B cell (primary cell): Measurements from ENCODE around the gene NPHP4. TPM values are rescaled to one million over a fixed set of nuclear protein-coding genes. Genes with fewer than 3 reads are reported as not detected.

ENCODE experiments used
- ATAC-seq: fragments of 200-7000 bp; cut with Tn5 transposase; one replicate; pipeline ENCODE4 v1.10.0; 2021; ENCODE audit warnings: low read depth, mild to moderate bottlenecking, moderate number of reproducible peaks, moderate library complexity
- CTCF ChIA-PET: fragments of 350-600 bp; sonication (Branson Sonifier 250); formaldehyde crosslinking; loops from one replicate; lab custom pipeline; 2021; ENCODE audit warnings: antibody characterized with exemption, inconsistent platforms; lab: Charles Lee
- POLR2A ChIA-PET: fragments of 350-600 bp; sonication (Branson Sonifier 250); formaldehyde crosslinking; loops from one replicate; lab custom pipeline; 2021; ENCODE audit warnings: antibody characterized with exemption; lab: Charles Lee
- DNase-seq: peaks from one replicate; pipeline ENCODE4 v3.0.0; 2013
- H2AFZ ChIP-seq: 2 replicates; pipeline ENCODE4 v1.6.1; 2012; ENCODE audit warnings: mild to moderate bottlenecking, low read depth, low read length; ENCODE audit not compliant: insufficient read depth, poor library complexity, severe bottlenecking
- H3K27ac ChIP-seq, 2 donors: 1 replicate in 1 of 2; 2 replicates in 1 of 2; pipeline ENCODE4 v1.5.1; 2012 to 2013; ENCODE audit warnings: low read length in 2 of 2, mild to moderate bottlenecking in 2 of 2, moderate library complexity in 1 of 2
- H3K27me3 ChIP-seq, 4 experiments: fragments of 200-600 bp in 1 of 4; sonication (generic) in 1 of 4; replicated peaks in 1 of 4; 1 replicate in 2 of 4; 2 replicates in 2 of 4; pipeline versions ENCODE4 v1.6.1 to v1.7.0; 2013 to 2016; ENCODE audit warnings: low read length in 3 of 4, mild to moderate bottlenecking in 2 of 4, mixed read lengths in 1 of 4, moderate library complexity in 1 of 4; ENCODE audit not compliant: insufficient read depth in 4 of 4, control insufficient read depth in 3 of 4; ENCODE audit errors: control extremely low read depth in 1 of 4
- H3K36me3 ChIP-seq, 2 experiments: replicated peaks in 1 of 2; 1 replicate in 1 of 2; 2 replicates in 1 of 2; pipeline versions ENCODE4 v1.6.1 to v1.7.1; 2013; ENCODE audit warnings: low read length in 1 of 2; ENCODE audit not compliant: insufficient read depth in 2 of 2, control insufficient read depth in 1 of 2; ENCODE audit errors: control extremely low read depth in 1 of 2, extremely low read depth in 1 of 2
- H3K4me1 ChIP-seq, 2 donors: fragments of 200-600 bp in 1 of 2; sonication (generic) in 1 of 2; 1 replicate in 1 of 2; 2 replicates in 1 of 2; pipeline versions ENCODE4 v1.5.1 to v1.6.1; 2013 to 2017; ENCODE audit warnings: low read length in 2 of 2; ENCODE audit not compliant: control insufficient read depth in 2 of 2, insufficient read depth in 2 of 2
- H3K4me2 ChIP-seq: replicated peaks from 2 replicates; pipeline ENCODE3; 2012; ENCODE audit warnings: mild to moderate bottlenecking, low read depth, low read length; ENCODE audit not compliant: poor library complexity, severe bottlenecking
- H3K4me3 ChIP-seq, 5 experiments: fragments of 200-600 bp in 1 of 5; sonication (generic) in 1 of 5; 1 replicate in 3 of 5; 2 replicates in 2 of 5; pipeline versions ENCODE4 v1.5.1 to v1.7.0; 2011 to 2016; ENCODE audit warnings: low read length in 4 of 5, mild to moderate bottlenecking in 4 of 5, low read depth in 2 of 5, control low read depth in 1 of 5, moderate library complexity in 1 of 5; ENCODE audit not compliant: insufficient read depth in 1 of 5; ENCODE audit errors: control extremely low read depth in 1 of 5, extremely low read depth in 1 of 5
- H3K79me2 ChIP-seq: fragments of 200-600 bp; sonication (generic); one replicate; pipeline ENCODE4 v1.6.0; 2016; ENCODE audit warnings: low read length; ENCODE audit not compliant: control insufficient read depth, insufficient read depth
- H3K9ac ChIP-seq: fragments of 200-600 bp; sonication (generic); 2 replicates; pipeline ENCODE4 v1.6.1; 2017; ENCODE audit warnings: mild to moderate bottlenecking, low read length, moderate library complexity
- H3K9me3 ChIP-seq, 3 donors: one replicate each; pipeline versions ENCODE4 v1.6.1 to v1.7.1; 2013; ENCODE audit warnings: low read length in 2 of 3; ENCODE audit not compliant: control insufficient read depth in 2 of 3, insufficient read depth in 1 of 3; ENCODE audit errors: control extremely low read depth in 1 of 3
- H4K20me1 ChIP-seq: 2 replicates; pipeline ENCODE4 v1.6.0; 2012; ENCODE audit warnings: mild to moderate bottlenecking, low read length; ENCODE audit not compliant: insufficient read depth, control insufficient read depth, poor library complexity, severe bottlenecking
- H3K27ac Mint-ChIP-seq: one replicate; pipeline ENCODE4 v1.8.0; 2021; ENCODE audit warnings: mixed read lengths
- H3K27me3 Mint-ChIP-seq: one replicate; pipeline ENCODE4 v1.8.0; 2021; ENCODE audit warnings: mixed read lengths
- H3K4me1 Mint-ChIP-seq: one replicate; pipeline ENCODE4 v1.8.0; 2021; ENCODE audit warnings: mixed read lengths
- H3K4me3 Mint-ChIP-seq: one replicate; pipeline ENCODE4 v1.8.0; 2021; ENCODE audit warnings: mixed read lengths
- H3K9me3 Mint-ChIP-seq: one replicate; pipeline ENCODE4 v1.8.0; 2022; ENCODE audit warnings: mixed read lengths; ENCODE audit not compliant: insufficient read depth
- EZH2 ChIP-seq: IDR thresholded peaks from 2 replicates; pipeline ENCODE4 v1.6.1; 2012; ENCODE audit warnings: borderline replicate concordance, low read depth, mild to moderate bottlenecking, moderate library complexity, low read length; ENCODE audit not compliant: insufficient read depth, poor library complexity, severe bottlenecking
- WGBS: methylation state at CpG from one replicate; pipeline ENCODE4 v1.1.5; 2013; ENCODE audit warnings: missing lambda C conversion rate; ENCODE audit not compliant: insufficient coverage; 5-methylcytosine and 5-hydroxymethylcytosine counted together
- intact Hi-C: fragments of 100-400 bp; cut with micrococcal nuclease; formaldehyde crosslinking; loops from one replicate; pipeline ENCODE4 v1.10.0; 2022
- polyA plus RNA-seq: library from polyadenylated mRNA; depleted of rRNA; stranded (reverse); fragments of >200 nt; gene quantifications from 2 replicates; pipeline ENCODE4 v1.2.3, GENCODE V29; 2012
- total RNA-seq, 2 donors: library from RNA; stranded (reverse); fragments of 120-200 nt in 1 of 2; gene quantifications; 1 replicate in 1 of 2; 2 replicates in 1 of 2; pipeline versions ENCODE4 v1.2.3 to v1.2.4, GENCODE V29; 2013 to 2022
- TF ChIP-seq, protein P1 (sequence below): fragments of 200-600 bp; IDR thresholded peaks from one replicate; pipeline ENCODE4 v1.8.0; 2022; ENCODE audit warnings: antibody characterized with exemption, mild to moderate bottlenecking

The NPHP4 gene
- total and polyA plus RNA-seq, 2 donors (not counting 1 experiment from before 2014, with no cell fraction given): 6.5 to 14.8 TPM

DNA sequence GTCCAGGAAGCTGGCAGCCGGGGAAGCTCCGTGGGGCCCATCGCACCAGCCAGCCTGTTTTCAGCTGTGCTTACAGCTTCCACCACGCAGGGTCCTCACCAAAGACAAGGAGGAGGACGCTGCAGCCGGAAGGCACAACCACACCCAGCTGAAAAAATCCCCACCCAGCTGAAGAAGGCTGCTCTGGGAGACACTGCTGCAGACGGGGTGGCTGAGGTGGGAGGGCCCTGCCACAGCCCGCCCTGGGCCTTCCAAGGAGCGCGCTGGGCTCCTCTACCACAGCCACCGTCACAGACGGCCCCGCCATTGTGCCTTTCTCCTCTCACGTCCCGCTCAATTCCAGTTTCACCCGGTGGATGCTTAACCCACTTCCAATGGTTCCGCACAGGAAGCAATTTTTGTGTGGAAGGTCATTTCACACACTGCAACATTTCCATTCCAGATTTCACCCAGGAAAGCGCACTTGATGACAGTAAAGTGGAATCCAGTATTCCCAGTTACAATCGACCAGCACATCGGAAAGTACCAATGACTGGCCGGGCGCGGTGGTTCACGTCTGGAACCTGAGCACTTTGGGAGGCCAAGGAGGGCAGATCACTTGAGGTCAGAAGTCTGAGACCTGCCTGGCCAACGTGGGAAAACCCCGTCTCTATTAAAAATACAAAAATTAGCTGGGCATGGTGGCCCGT is 47.9 kb downstream of the NPHP4 start:
- POLR2A ChIA-PET: no interaction called here

More for the DNA sequence above, 47.9 kb downstream of the NPHP4 start:
- Histone ChIP-seq H4K20me1 (no peaks in the 10 kb centered on the region), H3K4me1 (no peaks in the 10 kb centered on the region), H3K9me3 (no peaks in the 10 kb centered on the region), H3K27ac (no peak overlapping the region), H3K79me2 (no peaks in the 10 kb centered on the region), H3K4me2 (no peak overlapping the region), H3K9ac (no peak overlapping the region), H2AFZ (no peak overlapping the region), H3K4me3 (no peak overlapping the region), H3K27me3 (no peaks in the 10 kb centered on the region), H3K36me3 (no peaks in the 10 kb centered on the region)
- no peak overlapping the region for H3K4me3 Mint-ChIP-seq
- no peak for TF ChIP-seq EZH2
- TF ChIP-seq, protein P1, sequence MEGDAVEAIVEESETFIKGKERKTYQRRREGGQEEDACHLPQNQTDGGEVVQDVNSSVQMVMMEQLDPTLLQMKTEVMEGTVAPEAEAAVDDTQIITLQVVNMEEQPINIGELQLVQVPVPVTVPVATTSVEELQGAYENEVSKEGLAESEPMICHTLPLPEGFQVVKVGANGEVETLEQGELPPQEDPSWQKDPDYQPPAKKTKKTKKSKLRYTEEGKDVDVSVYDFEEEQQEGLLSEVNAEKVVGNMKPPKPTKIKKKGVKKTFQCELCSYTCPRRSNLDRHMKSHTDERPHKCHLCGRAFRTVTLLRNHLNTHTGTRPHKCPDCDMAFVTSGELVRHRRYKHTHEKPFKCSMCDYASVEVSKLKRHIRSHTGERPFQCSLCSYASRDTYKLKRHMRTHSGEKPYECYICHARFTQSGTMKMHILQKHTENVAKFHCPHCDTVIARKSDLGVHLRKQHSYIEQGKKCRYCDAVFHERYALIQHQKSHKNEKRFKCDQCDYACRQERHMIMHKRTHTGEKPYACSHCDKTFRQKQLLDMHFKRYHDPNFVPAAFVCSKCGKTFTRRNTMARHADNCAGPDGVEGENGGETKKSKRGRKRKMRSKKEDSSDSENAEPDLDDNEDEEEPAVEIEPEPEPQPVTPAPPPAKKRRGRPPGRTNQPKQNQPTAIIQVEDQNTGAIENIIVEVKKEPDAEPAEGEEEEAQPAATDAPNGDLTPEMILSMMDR: no peak
- CTCF ChIA-PET: no interaction called here
- no peak for DNase-seq
- no peak for ATAC-seq
- no peaks in the 10 kb centered on the region for H3K27me3 Mint-ChIP-seq
- no peak overlapping the region for H3K27ac Mint-ChIP-seq
- no peaks in the 10 kb centered on the region for H3K9me3 Mint-ChIP-seq
- 98% methylated on average over 22 of the region's 27 CpGs for WGBS
- intact Hi-C loops: no loop called here
- no peaks in the 10 kb centered on the region for H3K4me1 Mint-ChIP-seq
